ENCODE data around the gene TTF2.

TTF2 gene

DNA sequence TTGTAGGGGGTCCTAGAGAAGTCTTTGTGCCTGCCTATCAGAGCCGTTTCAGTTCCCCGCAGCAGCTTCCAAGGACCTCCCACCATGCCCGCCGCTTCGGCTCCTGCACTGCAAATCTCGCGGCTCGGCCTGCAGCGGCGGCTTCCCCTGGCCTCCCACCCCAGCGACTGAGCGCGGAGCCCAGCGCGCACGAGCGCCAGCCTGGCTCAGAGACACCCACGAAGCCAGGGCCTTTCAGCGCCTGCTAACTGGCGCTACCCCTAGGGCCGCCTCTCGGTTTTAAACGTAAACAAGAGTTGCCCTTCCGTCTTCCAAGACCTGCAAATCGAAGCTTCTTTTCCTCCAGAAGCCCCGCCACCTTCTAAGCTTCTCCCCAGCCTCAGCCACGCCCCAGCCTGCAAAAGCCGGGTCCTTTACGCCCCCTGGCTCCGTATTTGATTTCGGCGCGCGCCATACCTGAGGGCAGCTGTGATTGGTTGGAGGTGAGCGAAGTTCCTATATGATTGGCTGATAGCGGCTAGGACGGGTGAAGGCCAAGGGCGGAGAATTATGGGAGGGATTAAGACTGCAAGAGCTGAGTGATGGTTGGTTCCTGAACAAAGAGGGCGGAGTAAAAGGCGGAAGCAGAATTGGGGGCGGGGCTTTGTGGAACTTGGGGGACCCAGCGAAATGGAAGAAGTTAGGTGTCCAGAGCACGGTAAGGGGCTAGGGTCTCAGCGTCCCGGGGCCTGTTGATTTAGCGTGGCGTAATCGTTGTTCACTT, at the start of gene TTF2:
Gene TTF2, plus strand, starts transcription at position 649 of the 763 bp plus-strand sequence. Its CDS starts 21 bp downstream, at position 670.
- TF ChIP-seq, protein P1, sequence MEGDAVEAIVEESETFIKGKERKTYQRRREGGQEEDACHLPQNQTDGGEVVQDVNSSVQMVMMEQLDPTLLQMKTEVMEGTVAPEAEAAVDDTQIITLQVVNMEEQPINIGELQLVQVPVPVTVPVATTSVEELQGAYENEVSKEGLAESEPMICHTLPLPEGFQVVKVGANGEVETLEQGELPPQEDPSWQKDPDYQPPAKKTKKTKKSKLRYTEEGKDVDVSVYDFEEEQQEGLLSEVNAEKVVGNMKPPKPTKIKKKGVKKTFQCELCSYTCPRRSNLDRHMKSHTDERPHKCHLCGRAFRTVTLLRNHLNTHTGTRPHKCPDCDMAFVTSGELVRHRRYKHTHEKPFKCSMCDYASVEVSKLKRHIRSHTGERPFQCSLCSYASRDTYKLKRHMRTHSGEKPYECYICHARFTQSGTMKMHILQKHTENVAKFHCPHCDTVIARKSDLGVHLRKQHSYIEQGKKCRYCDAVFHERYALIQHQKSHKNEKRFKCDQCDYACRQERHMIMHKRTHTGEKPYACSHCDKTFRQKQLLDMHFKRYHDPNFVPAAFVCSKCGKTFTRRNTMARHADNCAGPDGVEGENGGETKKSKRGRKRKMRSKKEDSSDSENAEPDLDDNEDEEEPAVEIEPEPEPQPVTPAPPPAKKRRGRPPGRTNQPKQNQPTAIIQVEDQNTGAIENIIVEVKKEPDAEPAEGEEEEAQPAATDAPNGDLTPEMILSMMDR (conservative IDR thresholded peaks at IDR 0.05), result peak; percentile 2; the same call in 1 of the 2 replicates
- peak; percentile 52; the same call in 1 of the 2 replicates for TF ChIP-seq ZFX (IDR thresholded peaks at IDR 0.05)
- H3K27ac ChIP-seq, result peak within 1 kb of the TSS; percentile 84

DNA sequence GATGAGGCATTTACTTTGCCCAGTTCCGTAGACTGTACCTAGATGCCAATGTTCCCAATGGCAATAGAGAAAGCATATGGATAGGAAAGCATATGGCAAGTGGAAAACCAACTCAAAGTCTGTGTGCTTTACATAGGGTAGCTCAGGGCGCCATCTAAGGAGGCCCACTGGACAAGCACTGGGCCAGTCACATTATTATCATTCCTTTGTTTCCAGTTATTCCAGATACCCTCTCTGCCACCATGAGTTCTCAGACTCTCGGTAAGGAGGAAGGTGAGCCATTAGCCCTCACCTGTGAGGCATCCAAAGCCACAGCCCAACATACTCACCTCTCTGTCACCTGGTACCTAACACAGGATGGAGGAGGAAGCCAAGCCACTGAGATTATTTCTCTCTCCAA, 48.8 kb upstream of the TTF2 start:
- TF ChIP-seq, protein P1 (conservative IDR thresholded peaks at IDR 0.05), result no peak
- no peak for TF ChIP-seq ZFX (IDR thresholded peaks at IDR 0.05)
- no peak overlapping the region for H3K27ac ChIP-seq

DNA sequence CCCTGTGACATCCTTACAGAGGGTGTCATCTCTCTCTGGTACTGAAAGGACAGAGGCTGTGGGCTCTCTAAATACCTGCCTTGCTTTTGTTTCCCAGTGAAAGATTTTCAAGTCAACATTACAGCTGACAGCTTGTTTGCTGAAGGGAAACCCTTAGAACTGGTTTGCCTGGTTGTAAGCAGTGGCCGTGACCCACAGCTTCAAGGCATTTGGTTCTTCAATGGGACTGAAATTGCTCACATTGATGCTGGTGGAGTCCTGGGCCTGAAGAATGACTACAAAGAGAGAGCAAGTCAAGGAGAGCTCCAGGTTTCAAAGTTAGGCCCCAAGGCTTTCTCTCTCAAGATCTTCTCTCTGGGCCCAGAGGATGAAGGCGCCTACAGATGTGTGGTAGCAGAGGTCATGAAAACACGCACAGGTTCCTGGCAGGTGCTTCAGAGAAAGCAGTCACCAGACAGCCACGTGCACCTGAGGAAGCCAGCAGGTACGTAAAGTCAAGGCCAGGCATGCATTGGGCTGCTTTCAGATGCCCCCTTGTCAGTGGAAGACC, 46.7 kb upstream of the TTF2 start:
- H3K27ac ChIP-seq, result no peak overlapping the region
- TF ChIP-seq, protein P1 (conservative IDR thresholded peaks at IDR 0.05), result no peak
- TF ChIP-seq ZFX (IDR thresholded peaks at IDR 0.05), result no peak

DNA sequence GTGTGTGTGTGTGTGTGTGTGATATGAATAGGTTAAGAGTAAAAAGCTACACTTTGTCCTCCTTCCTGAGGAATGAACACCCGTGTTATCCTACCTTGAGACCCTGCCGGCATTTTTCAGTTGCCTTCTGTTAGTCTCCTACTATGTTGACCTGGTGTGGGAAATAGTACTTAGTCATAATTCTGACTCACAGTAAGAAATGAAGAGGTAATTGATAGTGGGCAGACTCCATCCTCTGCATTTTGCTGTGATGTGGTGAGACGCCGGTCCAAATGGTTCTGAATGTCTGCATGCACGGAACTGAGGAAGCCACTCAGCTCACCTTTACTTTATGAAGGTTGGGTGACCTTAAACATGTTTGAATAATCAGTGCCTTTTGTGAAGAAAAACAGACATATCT, 45.9 kb upstream of the TTF2 start:
- TF ChIP-seq, protein P1 (conservative IDR thresholded peaks at IDR 0.05), result no peak
- no peak for TF ChIP-seq ZFX (IDR thresholded peaks at IDR 0.05)
- H3K27ac ChIP-seq, result no peak overlapping the region

DNA sequence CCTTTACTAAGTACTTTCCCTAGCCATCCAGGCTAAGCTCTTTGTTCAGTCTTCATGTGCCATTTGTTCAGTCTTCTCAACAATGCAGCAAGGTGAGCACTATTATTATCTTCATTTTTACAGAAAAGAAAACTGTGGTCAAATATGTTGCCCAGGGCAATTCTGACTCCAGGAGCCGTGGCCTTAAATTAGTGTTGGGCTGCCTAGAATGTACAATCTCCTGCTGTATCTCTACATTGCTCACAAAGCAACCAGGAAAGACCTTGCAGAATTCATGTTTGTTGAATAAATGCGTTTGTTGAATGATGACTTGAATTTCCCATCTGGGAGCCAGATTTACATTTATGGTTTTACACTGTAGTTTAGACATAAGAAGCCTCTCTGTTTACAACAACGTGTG, 44.4 kb upstream of the TTF2 start:
- TF ChIP-seq ZFX (IDR thresholded peaks at IDR 0.05), result no peak
- no peak overlapping the region for H3K27ac ChIP-seq

DNA sequence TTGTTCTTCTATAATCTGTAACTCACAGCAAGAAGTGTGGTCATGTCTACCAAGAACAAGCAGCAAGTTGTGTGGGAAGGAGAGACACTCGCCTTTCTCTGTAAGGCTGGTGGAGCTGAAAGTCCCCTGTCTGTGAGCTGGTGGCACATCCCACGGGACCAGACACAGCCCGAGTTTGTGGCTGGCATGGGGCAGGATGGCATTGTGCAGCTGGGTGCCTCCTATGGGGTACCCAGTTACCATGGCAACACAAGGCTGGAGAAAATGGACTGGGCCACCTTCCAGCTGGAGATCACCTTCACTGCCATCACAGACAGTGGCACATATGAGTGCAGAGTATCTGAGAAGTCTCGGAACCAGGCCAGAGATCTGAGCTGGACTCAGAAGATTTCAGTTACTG, 43.1 kb upstream of the TTF2 start:
- H3K27ac ChIP-seq, result no peak overlapping the region
- TF ChIP-seq, protein P1 (conservative IDR thresholded peaks at IDR 0.05), result no peak
- TF ChIP-seq ZFX (IDR thresholded peaks at IDR 0.05), result no peak

DNA sequence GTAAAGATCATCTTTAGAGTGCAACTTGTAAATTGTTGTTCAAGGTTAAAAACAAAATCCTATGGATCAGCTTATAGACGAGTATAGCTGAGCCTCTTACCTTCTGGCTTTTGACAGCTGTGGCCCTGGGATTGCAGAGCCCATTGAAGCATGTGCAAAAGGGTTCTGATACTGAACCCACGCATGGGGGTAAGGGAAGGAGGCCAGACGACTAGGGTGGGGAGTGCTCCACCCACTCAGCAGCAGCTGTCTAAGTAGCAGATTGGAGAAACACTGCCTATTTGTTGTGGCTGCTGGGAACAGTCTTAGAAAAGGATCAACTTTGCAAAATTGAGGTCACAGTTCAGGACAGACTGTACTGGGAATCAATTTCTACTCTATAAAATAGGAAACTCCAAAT, 42.5 kb upstream of the TTF2 start:
- no peak overlapping the region for H3K27ac ChIP-seq
- TF ChIP-seq ZFX (IDR thresholded peaks at IDR 0.05), result no peak
- TF ChIP-seq, protein P1 (conservative IDR thresholded peaks at IDR 0.05), result no peak
